GM23338 (cell line): ENCODE data around the gene TNFRSF19. TPM values are rescaled to one million over a fixed set of nuclear protein-coding genes. Genes with fewer than 3 reads are reported as not detected.

Experiments used
- ATAC-seq: fragments of 200-7000 bp; cut with Tn5 transposase; 3 replicates; pipeline ENCODE4 v1.9.1; 2020
- DNase-seq: peaks from one replicate; pipeline ENCODE4 v3.0.0-alpha.2; 2015; ENCODE audit warnings: low spot score
- H2AFZ ChIP-seq: fragments of 200-600 bp; sonication (generic); 2 replicates; pipeline ENCODE4 v1.8.0; 2016; ENCODE audit warnings: antibody characterized with exemption, mild to moderate bottlenecking, moderate library complexity
- H3F3A ChIP-seq: fragments of 200-600 bp; sonication (generic); replicated peaks from 2 replicates; pipeline ENCODE4 v1.8.0; 2017; ENCODE audit warnings: antibody characterized with exemption, mixed run types, low read depth
- H3K27ac ChIP-seq: fragments of 200-600 bp; sonication (generic); 2 replicates; pipeline ENCODE4 v1.6.1; 2016; ENCODE audit warnings: low read depth
- H3K27me3 ChIP-seq: fragments of 200-600 bp; sonication (generic); 2 replicates; pipeline ENCODE4 v1.8.0; 2016; ENCODE audit warnings: mild to moderate bottlenecking, mixed run types, moderate library complexity; ENCODE audit not compliant: insufficient read depth
- H3K36me3 ChIP-seq: fragments of 200-600 bp; sonication (generic); 2 replicates; pipeline ENCODE4 v1.8.0; 2016; ENCODE audit warnings: mild to moderate bottlenecking; ENCODE audit not compliant: insufficient read depth
- H3K4me1 ChIP-seq: fragments of 200-600 bp; sonication (generic); 2 replicates; pipeline ENCODE4 v1.8.0; 2016; ENCODE audit warnings: mild to moderate bottlenecking, moderate library complexity; ENCODE audit not compliant: insufficient read depth
- H3K4me2 ChIP-seq: fragments of 200-600 bp; sonication (generic); 2 replicates; pipeline ENCODE4 v1.7.1; 2017; ENCODE audit warnings: mixed run types
- H3K4me3 ChIP-seq: fragments of 200-600 bp; sonication (generic); 2 replicates; pipeline ENCODE4 v1.6.1; 2016; ENCODE audit warnings: mixed run types
- H3K79me2 ChIP-seq: fragments of 200-600 bp; sonication (generic); replicated peaks from 2 replicates; pipeline ENCODE4 v1.8.0; 2017; ENCODE audit warnings: mild to moderate bottlenecking; ENCODE audit not compliant: insufficient read depth
- H3K9me2 ChIP-seq: fragments of 200-600 bp; sonication (generic); 2 replicates; pipeline ENCODE4 v1.8.0; 2017; ENCODE audit not compliant: insufficient read depth
- H4K20me1 ChIP-seq: fragments of 200-600 bp; sonication (generic); replicated peaks from 2 replicates; pipeline ENCODE4 v1.8.0; 2017; ENCODE audit warnings: mild to moderate bottlenecking; ENCODE audit not compliant: insufficient read depth
- H3K27ac Mint-ChIP-seq: 2 replicates; pipeline ENCODE4 v1.8.0; 2020; ENCODE audit warnings: inconsistent platforms, mild to moderate bottlenecking, moderate library complexity, mixed read lengths
- H3K27me3 Mint-ChIP-seq: 3 replicates; pipeline ENCODE4 v1.8.0; 2022; ENCODE audit warnings: low read depth, mild to moderate bottlenecking, moderate library complexity, mixed read lengths, inconsistent platforms; ENCODE audit not compliant: insufficient read depth, poor library complexity
- H3K36me3 Mint-ChIP-seq: 3 replicates; pipeline ENCODE4 v1.8.0; 2021; ENCODE audit warnings: low read depth, mild to moderate bottlenecking, inconsistent platforms, moderate library complexity, mixed read lengths
- H3K4me1 Mint-ChIP-seq: 3 replicates; pipeline ENCODE4 v1.8.0; 2020; ENCODE audit warnings: mild to moderate bottlenecking, inconsistent platforms, mixed read lengths
- H3K4me3 Mint-ChIP-seq: 3 replicates; pipeline ENCODE4 v1.8.0; 2021; ENCODE audit warnings: moderate library complexity, mild to moderate bottlenecking, inconsistent platforms, mixed read lengths
- H3K9me3 Mint-ChIP-seq: 3 replicates; pipeline ENCODE4 v1.8.0; 2020; ENCODE audit warnings: moderate library complexity, mild to moderate bottlenecking, inconsistent platforms, mixed read lengths
- CREB1 ChIP-seq: fragments of 250-450 bp; sonication (Bioruptor Pico); IDR thresholded peaks from 2 replicates; pipeline ENCODE4 v1.5.0; 2020; ENCODE audit warnings: low read depth, mild to moderate bottlenecking, moderate library complexity
- EZH2 ChIP-seq: fragments of 200-600 bp; sonication (generic); IDR thresholded peaks from one replicate; pipeline ENCODE4 v1.8.0; 2017; ENCODE audit warnings: antibody characterized with exemption, mild to moderate bottlenecking, low read depth; ENCODE audit not compliant: unreplicated experiment
- JUNB ChIP-seq: IDR thresholded peaks from one replicate; pipeline ENCODE4 v1.6.1; 2016; ENCODE audit warnings: antibody characterized with exemption; ENCODE audit not compliant: unreplicated experiment
- NANOG ChIP-seq: IDR thresholded peaks from 2 replicates; pipeline ENCODE4 v1.6.1; 2016; ENCODE audit warnings: antibody characterized with exemption, borderline replicate concordance
- POLR2AphosphoS5 ChIP-seq: IDR thresholded peaks from 2 replicates; pipeline ENCODE4 v1.6.1; 2016; ENCODE audit warnings: antibody characterized with exemption, low read depth
- STAT1 ChIP-seq: IDR thresholded peaks from one replicate; pipeline ENCODE4 v1.6.1; 2016; ENCODE audit warnings: antibody characterized with exemption; ENCODE audit not compliant: unreplicated experiment
- ZNF114 ChIP-seq: fragments of 250-450 bp; sonication (Bioruptor Pico); IDR thresholded peaks from 2 replicates; pipeline ENCODE4 v1.5.0; 2020; ENCODE audit warnings: mild to moderate bottlenecking, moderate library complexity
- polyA plus RNA-seq: library from polyadenylated mRNA; unstranded; fragments of >200 nt; fragmentation: Nextera tagmentation; extraction: Ambion mirVana; gene quantifications from 2 replicates; pipeline ENCODE4 v1.2.1, GENCODE V29; 2016
- total RNA-seq: library from RNA; depleted of rRNA; stranded (reverse); fragments of >200 nt; shearing (Covaris generic); gene quantifications from 2 replicates; pipeline ENCODE4 v1.2.3, GENCODE V29; 2014
- TF ChIP-seq, protein P1 (sequence below), 2 experiments: fragments of 200-600 bp in 1 of 2; sonication (generic) in 1 of 2; conservative IDR thresholded peaks; 2 replicates each; pipeline versions ENCODE4 v1.5.1 to v1.6.1; 2016 to 2017; ENCODE audit warnings: antibody characterized with exemption in 2 of 2, low read depth in 2 of 2, mild to moderate bottlenecking in 2 of 2, moderate library complexity in 1 of 2

TNFRSF19 gene
- total and polyA plus RNA-seq, 2 experiments from 2014 or later = 0.21 to 0.35 TPM

DNA sequence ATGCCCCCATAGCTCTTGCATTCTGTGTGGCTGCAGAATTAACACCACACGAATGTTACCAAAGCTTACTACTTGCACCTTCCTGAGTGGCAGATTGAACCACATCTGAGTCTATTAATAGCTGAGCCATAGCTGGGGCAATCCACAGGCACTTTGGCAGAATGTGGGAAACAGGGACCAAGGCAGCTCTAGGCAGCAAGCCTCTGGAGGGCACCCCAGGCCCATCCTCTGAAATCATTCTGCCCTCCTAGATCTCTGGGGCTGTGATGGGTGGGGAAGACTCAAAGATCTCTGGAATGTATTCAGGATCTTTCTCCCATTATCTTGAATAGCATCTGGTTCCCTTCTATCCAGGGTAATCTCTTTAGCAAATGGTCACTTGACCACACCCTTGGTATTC is 139.3 kb downstream of the TNFRSF19 start:
- H3K79me2 ChIP-seq = no peaks in the 10 kb centered on the region
- Mint-ChIP-seq H3K4me1 (peaks cover 10% of the 10 kb centered on the region; the same call in 2 of the 3 replicates), H3K27me3 (peaks cover 12% of the 10 kb centered on the region), H3K36me3 (peaks cover 21% of the 10 kb centered on the region; the same call in 2 of the 3 replicates), H3K9me3 (peaks cover 29% of the 10 kb centered on the region), H3K4me3 (no peak overlapping the region), H3K27ac (no peak overlapping the region)
- no peaks in the 10 kb centered on the region; the same call in 1 of the 2 replicates for H3K4me1 ChIP-seq
- H3K27ac ChIP-seq = no peak overlapping the region
- H3K36me3 ChIP-seq = no peaks in the 10 kb centered on the region
- no peak overlapping the region for H3K4me2 ChIP-seq
- no peak for ATAC-seq
- no peaks in the 10 kb centered on the region for H3K9me2 ChIP-seq
- H4K20me1 ChIP-seq = no peaks in the 10 kb centered on the region
- H2AFZ ChIP-seq = no peak overlapping the region
- no peaks in the 10 kb centered on the region for H3F3A ChIP-seq
- H3K27me3 ChIP-seq = no peaks in the 10 kb centered on the region
- no peak overlapping the region for H3K4me3 ChIP-seq
- DNase-seq = no peak
- TF ChIP-seq, protein P1, sequence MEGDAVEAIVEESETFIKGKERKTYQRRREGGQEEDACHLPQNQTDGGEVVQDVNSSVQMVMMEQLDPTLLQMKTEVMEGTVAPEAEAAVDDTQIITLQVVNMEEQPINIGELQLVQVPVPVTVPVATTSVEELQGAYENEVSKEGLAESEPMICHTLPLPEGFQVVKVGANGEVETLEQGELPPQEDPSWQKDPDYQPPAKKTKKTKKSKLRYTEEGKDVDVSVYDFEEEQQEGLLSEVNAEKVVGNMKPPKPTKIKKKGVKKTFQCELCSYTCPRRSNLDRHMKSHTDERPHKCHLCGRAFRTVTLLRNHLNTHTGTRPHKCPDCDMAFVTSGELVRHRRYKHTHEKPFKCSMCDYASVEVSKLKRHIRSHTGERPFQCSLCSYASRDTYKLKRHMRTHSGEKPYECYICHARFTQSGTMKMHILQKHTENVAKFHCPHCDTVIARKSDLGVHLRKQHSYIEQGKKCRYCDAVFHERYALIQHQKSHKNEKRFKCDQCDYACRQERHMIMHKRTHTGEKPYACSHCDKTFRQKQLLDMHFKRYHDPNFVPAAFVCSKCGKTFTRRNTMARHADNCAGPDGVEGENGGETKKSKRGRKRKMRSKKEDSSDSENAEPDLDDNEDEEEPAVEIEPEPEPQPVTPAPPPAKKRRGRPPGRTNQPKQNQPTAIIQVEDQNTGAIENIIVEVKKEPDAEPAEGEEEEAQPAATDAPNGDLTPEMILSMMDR (conservative IDR thresholded peaks at IDR 0.05; ENCODE audit: low read depth in 2 of 2) = peak in 1 of 2 experiments; percentile 27; a peak in 2 of 4 replicates
- no peak for TF ChIP-seq POLR2AphosphoS5

DNA sequence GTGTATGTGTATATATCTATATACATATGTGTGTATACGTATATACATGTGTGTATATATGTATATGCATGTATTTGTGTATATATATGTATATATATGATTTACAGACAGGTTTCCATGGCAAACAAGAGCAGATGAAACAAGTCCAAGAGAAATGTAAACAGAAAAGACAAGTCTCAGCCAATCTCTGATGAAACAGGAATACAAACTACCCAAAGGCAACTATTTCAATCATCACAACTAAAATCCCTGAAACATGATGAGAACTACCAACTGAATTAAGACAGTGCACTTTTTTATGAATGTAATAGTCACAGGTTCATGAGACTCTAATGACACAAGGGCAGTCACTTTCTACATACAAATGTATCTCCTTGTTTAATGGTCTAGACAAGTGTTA is 140.2 kb downstream of the TNFRSF19 start:
- ATAC-seq (no peak), DNase-seq (no peak)
- Histone ChIP-seq H3K36me3 (no peaks in the 10 kb centered on the region), H3K4me2 (no peak overlapping the region), H3K9me2 (no peaks in the 10 kb centered on the region), H2AFZ (no peak overlapping the region), H3K79me2 (no peaks in the 10 kb centered on the region), H3K4me1 (no peaks in the 10 kb centered on the region; the same call in 1 of the 2 replicates), H3F3A (no peaks in the 10 kb centered on the region), H3K27ac (no peak overlapping the region), H3K27me3 (no peaks in the 10 kb centered on the region), H4K20me1 (no peaks in the 10 kb centered on the region), H3K4me3 (no peak overlapping the region)
- TF ChIP-seq, protein P1 (conservative IDR thresholded peaks at IDR 0.05; ENCODE audit: low read depth in 2 of 2) = no peak
- TF ChIP-seq STAT1 (no peak), POLR2AphosphoS5 (no peak), NANOG (no peak), ZNF114 (no peak), CREB1 (CRISPR knock-in tag) (no peak)
- no peak overlapping the region for H3K4me3 Mint-ChIP-seq
- peaks cover 6% of the 10 kb centered on the region; the same call in 2 of the 3 replicates for H3K4me1 Mint-ChIP-seq
- H3K9me3 Mint-ChIP-seq = peaks cover 36% of the 10 kb centered on the region
- H3K27ac Mint-ChIP-seq = no peak overlapping the region
- H3K27me3 Mint-ChIP-seq = peaks cover 14% of the 10 kb centered on the region
- peaks cover 22% of the 10 kb centered on the region; the same call in 2 of the 3 replicates for H3K36me3 Mint-ChIP-seq

DNA sequence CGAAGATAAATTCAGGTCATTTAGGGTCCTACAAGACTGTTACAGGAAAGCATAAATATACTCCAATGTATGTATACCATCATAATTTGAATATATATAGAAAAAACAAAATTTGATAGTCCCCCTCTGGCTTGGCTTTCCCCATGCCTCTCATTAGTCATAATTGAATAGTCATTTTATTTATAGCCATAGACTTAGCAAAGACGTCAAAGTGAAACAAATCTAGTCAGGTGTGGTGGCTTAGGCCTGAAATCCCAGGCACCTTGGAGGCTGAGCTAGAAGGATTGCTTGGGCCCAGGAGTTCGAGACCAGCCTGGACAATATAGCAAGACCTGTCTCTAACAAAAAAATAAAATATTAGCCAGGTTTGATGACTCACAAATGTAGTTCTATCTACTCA is 141.1 kb downstream of the TNFRSF19 start:
- peaks cover 14% of the 10 kb centered on the region for H3K27me3 Mint-ChIP-seq
- no peaks in the 10 kb centered on the region for H3K9me2 ChIP-seq
- H3K4me1 ChIP-seq = no peaks in the 10 kb centered on the region
- H3K27ac Mint-ChIP-seq = no peak overlapping the region
- peaks cover 22% of the 10 kb centered on the region; the same call in 2 of the 3 replicates for H3K36me3 Mint-ChIP-seq
- H3K79me2 ChIP-seq = no peaks in the 10 kb centered on the region
- DNase-seq = no peak
- H3K36me3 ChIP-seq = no peaks in the 10 kb centered on the region
- H3K4me3 ChIP-seq = no peak overlapping the region
- H3F3A ChIP-seq = no peaks in the 10 kb centered on the region
- H3K27me3 ChIP-seq = no peaks in the 10 kb centered on the region
- H3K4me1 Mint-ChIP-seq = no peaks in the 10 kb centered on the region
- H3K4me3 Mint-ChIP-seq = no peak overlapping the region
- H3K27ac ChIP-seq = no peak overlapping the region
- H3K9me3 Mint-ChIP-seq = peaks cover 36% of the 10 kb centered on the region
- H2AFZ ChIP-seq = no peak overlapping the region
- H4K20me1 ChIP-seq = no peaks in the 10 kb centered on the region
- no peak overlapping the region for H3K4me2 ChIP-seq
- no peak for ATAC-seq
- TF ChIP-seq ZNF114 = no peak
- TF ChIP-seq, protein P1 (conservative IDR thresholded peaks at IDR 0.05; ENCODE audit: low read depth in 2 of 2) = no peak
- no peak for TF ChIP-seq JUNB
- TF ChIP-seq EZH2 = no peak
- TF ChIP-seq STAT1 = no peak
